HG03159 (cell line): ENCODE measurements around the gene GLIPR2.
A peak's percentile ranks its signal among the peaks of the same experiment; 100 is the strongest.
"Not testable (repeated sequence)": the region's sequence is repeated elsewhere in the genome, so short reads cannot be mapped to it uniquely, and the experiment has no call there.

Source experiments
- ATAC-seq: cut with Tn5 transposase; IDR thresholded peaks from one replicate; pipeline ENCODE4 v1.9.1; 2021; ENCODE audit warnings: mild to moderate bottlenecking, moderate library complexity; ENCODE audit not compliant: unreplicated experiment

Gene GLIPR2

GRCh38 chr9:36121971-36122370 is 14.6 kb upstream of the GLIPR2 start:
- no peak for ATAC-seq

DNA sequence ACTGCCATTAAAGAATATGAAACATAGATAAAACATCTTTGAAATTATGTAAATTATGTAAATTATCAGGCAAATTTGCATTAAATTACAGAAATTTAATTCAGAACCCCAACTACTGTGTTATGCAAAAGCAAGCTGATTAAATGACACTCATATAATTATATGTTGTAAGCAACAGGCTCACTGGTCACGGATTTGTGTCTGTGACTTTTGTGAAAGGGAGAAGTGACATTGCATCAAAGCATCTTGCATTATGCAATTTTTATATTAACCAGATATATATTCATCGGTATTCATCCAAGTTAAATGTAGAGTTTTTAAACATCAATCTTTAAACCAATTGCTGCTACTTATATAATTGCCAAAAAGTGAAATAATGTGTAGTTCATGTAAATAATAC is 13.0 kb upstream of the GLIPR2 start:
- no peak for ATAC-seq

- no peak for ATAC-seq
Observed at GRCh38 chr9:36125062-36125855, 11.3 kb upstream of the GLIPR2 start.

GRCh38 chr9:36126016-36126730 is 10.4 kb upstream of the GLIPR2 start:
- ATAC-seq: no peak

DNA sequence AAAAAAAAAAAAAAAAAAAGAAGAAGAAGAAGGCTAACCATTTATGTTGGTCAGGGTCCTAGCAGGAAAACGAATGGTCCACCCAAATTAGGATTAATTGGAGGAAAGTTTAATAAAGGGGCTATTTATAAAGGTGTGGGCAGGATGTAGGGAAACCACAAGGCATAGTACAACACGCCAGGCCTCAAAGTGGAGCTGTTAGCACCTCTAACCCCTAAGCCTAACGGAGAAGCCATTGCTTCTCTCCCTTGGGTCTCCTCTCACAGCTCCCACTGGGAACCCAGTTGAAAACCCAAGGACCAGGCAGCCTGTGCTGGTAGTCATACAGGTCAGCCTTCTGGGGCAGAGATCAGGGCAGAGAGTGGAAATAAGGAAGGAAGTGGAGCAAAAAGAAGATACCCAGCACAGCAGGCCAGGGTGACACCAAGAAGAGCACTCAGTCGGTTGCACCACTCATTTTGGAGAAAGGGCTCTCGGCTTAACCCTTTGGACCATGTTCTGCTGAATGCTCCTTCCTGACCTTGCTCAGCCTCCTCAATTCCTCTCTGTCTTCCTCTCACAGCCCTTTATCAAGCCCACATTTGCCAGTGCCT is 8.8 kb upstream of the GLIPR2 start:
- no peak for ATAC-seq

DNA sequence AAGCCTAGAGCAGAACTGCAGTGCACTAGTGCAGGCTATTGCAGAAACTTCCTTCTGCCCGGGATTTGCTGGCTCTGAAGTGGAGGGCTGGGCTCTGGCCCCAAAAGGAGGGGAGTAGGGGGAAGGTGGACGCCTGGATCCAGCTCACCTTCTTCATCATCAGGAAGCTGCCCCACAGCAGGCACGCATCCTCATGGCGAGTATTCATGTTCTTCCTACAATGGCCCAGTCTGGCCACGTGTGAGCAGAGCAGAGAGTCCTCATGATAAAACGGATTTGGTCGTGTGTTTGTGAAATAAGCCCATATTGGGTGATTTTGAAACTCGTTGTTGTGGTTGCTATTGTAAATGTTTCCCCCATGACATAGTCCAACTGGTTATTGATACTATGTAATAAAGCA is 8.2 kb upstream of the GLIPR2 start:
- no peak for ATAC-seq

GRCh38 chr9:36129139-36129538 is 7.4 kb upstream of the GLIPR2 start:
- no peak for ATAC-seq

DNA sequence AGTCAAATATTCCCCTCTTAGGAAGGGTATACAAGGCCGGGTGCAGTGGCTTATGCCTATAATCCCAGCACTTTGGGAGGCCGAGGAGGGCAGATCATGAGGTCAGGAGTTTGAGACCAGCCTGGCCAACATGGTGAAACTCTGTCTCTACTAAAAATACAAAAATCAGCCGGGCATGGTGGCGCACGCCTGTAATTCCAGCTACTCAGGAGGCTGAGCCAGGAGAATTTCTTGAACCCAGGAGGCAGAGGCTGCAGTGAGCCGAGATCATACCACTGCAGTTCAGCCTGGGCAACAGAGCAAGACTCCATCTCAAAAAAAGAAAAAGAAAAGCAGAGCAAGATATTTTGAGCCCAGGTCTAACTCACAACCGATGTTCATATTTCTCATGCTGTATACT is 4.9 kb upstream of the GLIPR2 start:
- not testable (repeated sequence) for ATAC-seq

GRCh38 chr9:36132086-36132485 is 4.4 kb upstream of the GLIPR2 start:
- ATAC-seq: no peak

DNA sequence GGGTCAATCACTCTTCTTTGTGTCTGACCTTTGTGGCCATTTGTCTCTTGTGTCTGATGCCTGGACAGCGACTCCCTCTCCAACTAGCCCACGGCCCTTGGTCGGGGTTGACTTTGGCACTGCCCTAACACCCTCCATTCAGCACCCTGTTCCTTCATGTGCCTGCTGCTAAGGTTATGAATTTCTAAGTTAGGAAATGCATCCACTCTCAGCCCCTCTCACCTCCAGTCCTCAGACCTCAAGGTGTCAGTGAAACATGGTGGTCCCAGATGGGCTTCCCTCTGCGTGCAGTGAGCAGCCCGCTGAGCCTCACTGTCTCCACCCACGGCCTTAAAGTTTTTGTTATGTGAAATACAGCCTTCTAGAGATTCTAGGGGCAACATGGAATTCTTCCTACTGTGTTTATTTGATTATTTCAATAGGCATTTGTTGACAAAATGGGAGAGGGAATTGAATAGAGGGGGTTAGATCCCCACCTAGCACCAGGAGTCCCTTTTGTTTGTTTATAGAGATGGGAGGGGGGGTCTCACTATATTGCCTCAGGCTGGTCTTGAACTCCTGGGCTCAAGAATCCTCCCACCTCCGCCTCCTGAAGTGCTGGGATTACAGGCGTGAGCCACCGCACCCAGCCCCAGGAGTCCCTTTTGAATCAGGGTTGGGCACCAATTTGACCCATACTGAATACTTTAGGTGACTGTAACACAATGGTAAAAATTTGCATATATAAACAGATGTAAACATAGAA is 1.6 kb upstream of the GLIPR2 start:
- ATAC-seq: no peak

- ATAC-seq: no peak
Observed at GRCh38 chr9:36135741-36136271, 727 bp upstream of the GLIPR2 start.

GRCh38 chr9:36136894-36137391 is 410 bp downstream of the GLIPR2 start:
- ATAC-seq: peak; percentile 20

DNA sequence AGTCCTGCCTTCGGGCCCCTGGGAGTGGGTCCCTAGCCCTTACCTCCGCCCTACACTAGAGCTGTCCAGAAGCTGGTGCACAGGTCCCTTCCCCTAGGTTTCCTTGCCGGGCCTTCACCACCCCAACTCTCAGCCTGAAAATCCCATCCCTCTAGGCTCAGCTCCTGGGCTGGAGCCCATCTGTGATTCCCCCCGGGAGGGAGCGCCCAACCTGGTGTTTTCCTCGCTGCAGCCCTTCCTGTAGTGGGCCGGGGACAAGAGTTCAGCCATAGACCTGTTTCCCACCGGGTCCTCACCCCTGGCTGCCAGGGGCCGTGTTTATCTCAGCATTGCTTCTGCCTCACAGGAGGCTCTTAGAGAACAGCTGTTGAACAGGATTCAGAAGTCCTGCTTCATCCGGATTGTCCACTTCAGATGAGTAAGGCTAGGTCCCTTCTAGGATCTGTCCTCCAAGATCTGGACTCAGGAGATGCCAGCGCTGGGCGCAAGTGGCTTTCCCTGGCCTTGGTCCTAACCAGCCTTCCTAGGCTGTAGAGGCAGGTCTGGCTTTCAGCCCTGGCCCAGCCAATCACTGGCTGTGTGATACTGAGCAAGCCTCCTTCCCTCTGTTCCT is 965 bp downstream of the GLIPR2 start:
- no peak for ATAC-seq

- ATAC-seq: no peak
Observed at GRCh38 chr9:36138496-36138895, 2.0 kb downstream of the GLIPR2 start.

GRCh38 chr9:36138901-36139300 is 2.4 kb downstream of the GLIPR2 start:
- ATAC-seq: no peak

DNA sequence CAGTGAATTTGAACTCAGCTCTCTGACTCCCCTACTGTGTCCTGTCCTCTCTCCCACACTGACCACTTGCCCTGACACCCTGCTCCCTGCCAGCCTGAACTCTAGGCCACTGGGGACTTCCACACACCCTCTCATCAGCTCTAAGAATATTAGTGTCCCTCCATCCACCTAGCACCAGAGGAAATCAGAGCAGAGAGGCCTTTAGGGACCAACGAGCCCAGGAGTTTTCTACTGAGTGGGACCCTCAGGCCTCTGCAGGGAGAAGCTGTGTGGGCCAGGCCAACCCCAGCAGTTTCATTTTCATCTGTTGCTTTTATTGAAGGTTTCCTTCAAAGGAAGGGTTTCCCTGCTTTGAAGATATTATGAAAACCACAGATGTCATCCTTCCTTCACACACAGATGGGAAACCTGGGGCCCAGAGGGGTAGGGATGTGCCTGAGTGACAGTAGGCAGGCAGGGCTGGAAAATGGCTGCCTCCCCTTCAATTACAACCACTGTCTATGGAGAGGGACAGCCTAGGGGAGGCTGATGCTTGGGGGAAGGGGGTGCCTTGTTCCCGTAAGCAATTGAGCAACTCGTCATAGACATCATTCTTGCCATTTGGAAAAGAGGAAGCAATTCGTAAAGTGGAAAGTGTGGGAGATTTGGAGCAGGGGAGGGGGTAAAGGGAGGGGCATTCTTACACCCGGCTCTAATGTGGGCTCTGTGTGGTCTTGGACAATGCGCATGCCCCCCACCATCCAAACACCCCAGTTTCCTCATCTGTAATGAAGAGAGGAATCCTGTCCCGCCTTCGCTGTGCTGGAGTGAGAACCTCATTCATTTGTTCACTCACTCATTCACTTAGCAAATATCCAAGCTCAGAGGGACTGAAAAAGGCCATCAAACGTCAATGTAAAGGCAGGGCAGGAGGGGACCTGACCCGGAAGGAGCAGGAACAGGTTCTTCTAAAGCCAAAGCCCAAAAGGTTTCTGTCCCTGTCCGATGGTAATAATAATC is 3.9 kb downstream of the GLIPR2 start:
- ATAC-seq: no peak

GRCh38 chr9:36141288-36141687 is 4.8 kb downstream of the GLIPR2 start:
- ATAC-seq: no peak

- no peak for ATAC-seq
Observed at GRCh38 chr9:36141761-36142160, 5.2 kb downstream of the GLIPR2 start.

- ATAC-seq: no peak
Observed at GRCh38 chr9:36142510-36143244, 6.1 kb downstream of the GLIPR2 start.
